Epithelial cell of proximal tubule (primary cell): Measurements from ENCODE around the gene FBXW9. TPM values are rescaled to one million over a fixed set of nuclear protein-coding genes. Genes with fewer than 3 reads are reported as not detected.
"Not testable (repeated sequence)": the region's sequence is repeated elsewhere in the genome, so short reads cannot be mapped to it uniquely, and the experiment has no call there.

Experiments used
- DNase-seq: peaks from one replicate; pipeline ENCODE4 v3.0.0-alpha.2; 2011; ENCODE audit warnings: low read depth
- H3K4me3 ChIP-seq: 2 replicates; pipeline ENCODE4 v1.5.1; 2011; ENCODE audit warnings: low read depth, mild to moderate bottlenecking, low read length
- CTCF ChIP-seq: conservative IDR thresholded peaks from 2 replicates; pipeline ENCODE4 v1.5.1; 2012; ENCODE audit warnings: low read depth, mild to moderate bottlenecking, low read length
- total RNA-seq: library from RNA; depleted of rRNA; stranded (reverse); fragments of >200 nt; gene quantifications from 2 replicates; pipeline ENCODE4 v1.2.3, GENCODE V29; 2015

The FBXW9 gene
- total RNA-seq, 1 donor from 2014 or later, result 18.5 TPM

- DNase-seq, result no peak
- TF ChIP-seq CTCF, result no peak
These were observed 44.2 kb downstream of the FBXW9 start for GRCh38 chr19:12652219-12652618.

GRCh38 chr19:12649941-12650340 is 46.5 kb downstream of the FBXW9 start:
- no peak for TF ChIP-seq CTCF
- H3K4me3 ChIP-seq, result no peak overlapping the region
- DNase-seq, result no peak

More at GRCh38 chr19:12652219-12652618, 44.2 kb downstream of the FBXW9 start:
- H3K4me3 ChIP-seq, result no peak overlapping the region

- DNase-seq, result no peak
- TF ChIP-seq CTCF, result peak; percentile 50
- peak overlapping the region; percentile 46 for H3K4me3 ChIP-seq
These were observed 48.3 kb downstream of the FBXW9 start for GRCh38 chr19:12648088-12648487.

GRCh38 chr19:12647490-12648071 is 48.9 kb downstream of the FBXW9 start:
- peak overlapping the region; percentile 46 for H3K4me3 ChIP-seq
- TF ChIP-seq CTCF, result no peak
- DNase-seq, result no peak

- no peak for DNase-seq
- TF ChIP-seq CTCF, result no peak
- H3K4me3 ChIP-seq, result no peak overlapping the region
These were observed 49.4 kb downstream of the FBXW9 start for GRCh38 chr19:12647047-12647446.

- no peak for DNase-seq
- TF ChIP-seq CTCF, result no peak
- H3K4me3 ChIP-seq, result no peak overlapping the region
These were observed 49.9 kb downstream of the FBXW9 start for GRCh38 chr19:12646551-12646950.

GRCh38 chr19:12643716-12644115 is 52.7 kb downstream of the FBXW9 start:
- H3K4me3 ChIP-seq, result not testable (repeated sequence)

More at GRCh38 chr19:12643716-12644115, 52.7 kb downstream of the FBXW9 start:
- DNase-seq, result not testable (repeated sequence)
